HG02870 (cell line): ENCODE measurements around the gene MED22.
"Not testable (repeated sequence)": the region's sequence is repeated elsewhere in the genome, so short reads cannot be mapped to it uniquely, and the experiment has no call there.

Experiments
- ATAC-seq: cut with Tn5 transposase; IDR thresholded peaks from one replicate; pipeline ENCODE4 v1.9.1; 2021; ENCODE audit warnings: mild to moderate bottlenecking, moderate library complexity; ENCODE audit not compliant: unreplicated experiment

The MED22 gene

DNA sequence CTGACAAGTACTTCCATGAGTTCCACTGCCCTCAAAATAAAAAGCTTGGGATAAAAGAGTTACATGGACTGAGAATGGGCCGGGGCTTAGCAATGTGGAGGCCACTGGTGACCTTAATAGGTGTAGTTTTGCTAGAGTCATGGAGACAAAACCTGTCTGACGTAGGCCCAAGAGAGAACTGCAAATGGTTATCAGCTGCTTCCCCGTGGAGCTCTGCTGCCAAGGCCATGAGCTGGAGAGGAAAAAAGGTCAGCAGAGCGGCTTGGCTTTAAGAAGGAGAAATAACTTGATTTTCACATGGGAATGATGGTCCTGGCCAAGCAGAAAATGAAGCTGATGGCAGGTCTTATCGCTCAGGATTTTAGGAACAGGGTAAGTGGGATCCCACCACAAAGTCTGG is 8.3 kb downstream of the MED22 start:
- no peak for ATAC-seq

DNA sequence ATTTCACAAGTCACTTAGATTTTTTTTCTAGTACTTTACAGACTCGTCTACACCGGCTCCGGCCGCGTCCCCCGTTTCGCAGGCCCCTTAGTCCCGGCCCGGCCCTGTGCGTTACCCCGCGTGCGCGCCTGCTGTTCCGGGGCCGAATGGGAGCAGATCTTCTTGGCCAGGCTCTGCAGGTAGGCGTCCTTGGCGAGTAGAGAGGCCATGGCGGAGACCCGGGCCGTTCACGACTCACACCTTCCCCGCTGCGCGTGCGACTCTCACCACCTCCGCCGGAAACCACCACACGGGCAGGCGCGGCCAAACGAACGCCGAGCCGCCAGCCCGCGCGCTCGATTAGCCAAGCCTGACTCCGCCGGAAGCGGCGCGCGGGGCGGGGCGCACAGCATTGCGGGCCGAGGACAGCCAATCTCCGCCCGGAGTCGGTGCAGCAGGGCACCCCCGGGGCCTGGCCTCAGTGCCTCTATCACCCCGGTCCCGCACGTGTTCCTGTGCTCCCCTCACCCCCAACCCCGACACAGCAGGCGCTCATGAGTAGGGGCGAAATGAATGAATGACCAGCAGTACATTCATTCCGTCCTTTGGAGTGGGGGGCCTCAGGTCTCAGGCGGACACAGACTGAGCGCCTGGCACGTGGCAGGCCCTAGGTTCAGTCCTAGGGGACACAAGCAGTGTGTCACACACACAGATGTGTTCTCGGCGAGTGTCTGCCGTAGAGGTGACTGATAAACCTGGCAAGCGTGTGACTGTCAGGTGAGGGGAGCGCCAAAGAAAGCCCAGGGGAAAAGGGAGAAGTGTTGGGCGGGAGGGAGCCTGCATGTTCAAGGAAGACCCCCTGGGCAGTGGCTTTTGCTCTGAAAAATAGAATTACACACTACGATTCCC is 11.8 kb downstream of the MED22 start, which contains the start of gene SURF6:
Gene SURF6, minus strand, starts transcription at position 265 of the 888 bp plus-strand sequence. Its CDS starts 56 bp downstream, at position 209.
- peak; percentile 64 for ATAC-seq

GRCh38 chr9:133334888-133335287 is 13.0 kb downstream of the MED22 start:
- not testable (repeated sequence) for ATAC-seq

GRCh38 chr9:133334161-133334560 is 13.8 kb downstream of the MED22 start:
- ATAC-seq = no peak

GRCh38 chr9:133333566-133333965 is 14.4 kb downstream of the MED22 start:
- ATAC-seq = no peak

GRCh38 chr9:133333011-133333410 is 14.9 kb downstream of the MED22 start:
- ATAC-seq = no peak

DNA sequence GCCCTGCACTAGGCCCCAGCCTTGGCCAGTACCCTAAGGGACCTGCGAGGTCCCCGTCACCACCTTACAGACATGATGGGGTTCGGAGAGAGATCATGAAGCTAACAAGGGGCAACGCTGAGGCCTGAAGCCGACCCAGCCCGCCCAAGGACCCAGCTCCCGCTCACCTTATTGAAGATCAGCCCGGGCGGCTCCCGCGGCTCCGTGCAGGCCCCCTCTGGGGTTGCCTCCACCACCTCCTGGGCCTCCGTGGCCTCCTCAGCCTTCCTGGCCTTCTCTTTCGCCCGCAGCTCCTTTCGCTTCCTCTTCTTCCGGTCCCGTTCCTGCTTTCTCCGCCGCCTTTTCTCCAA is 15.6 kb downstream of the MED22 start:
- ATAC-seq = no peak

DNA sequence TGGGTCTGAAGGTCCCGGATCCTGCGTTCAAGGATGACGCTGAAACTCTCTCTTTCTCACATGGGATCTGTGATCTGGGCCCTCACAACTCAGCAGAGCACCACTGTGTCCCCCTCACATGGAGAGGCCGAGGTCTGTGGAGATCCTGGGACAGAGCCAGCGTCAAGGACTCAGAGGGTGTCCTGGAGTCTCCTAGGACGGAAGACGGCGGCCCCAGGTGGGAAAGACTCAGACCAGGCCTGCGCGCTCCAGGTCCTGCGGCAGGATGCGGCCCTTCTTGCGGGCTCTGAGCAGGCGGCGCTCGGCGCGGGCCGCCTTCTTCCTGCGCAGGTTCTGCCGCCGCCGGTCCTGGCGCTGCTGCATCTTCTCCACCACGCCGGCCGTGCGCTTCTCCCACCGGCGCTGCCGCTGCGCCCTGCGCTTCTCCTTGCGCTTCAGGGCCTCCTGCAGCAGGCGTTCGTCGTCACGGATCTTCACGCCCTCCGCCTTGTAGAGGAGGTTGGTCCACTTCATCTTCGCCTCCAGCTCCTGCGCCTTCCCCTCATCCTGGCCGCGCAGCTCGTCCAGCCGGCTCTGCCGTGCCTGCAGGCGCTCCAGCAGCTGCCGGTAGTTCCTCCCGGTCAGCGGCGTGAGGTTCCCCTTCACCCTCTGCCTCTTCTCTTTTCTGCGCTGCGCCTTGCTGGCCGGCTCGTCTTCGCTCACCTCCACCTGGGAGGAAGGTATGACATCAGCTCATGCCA is 16.1 kb downstream of the MED22 start:
- ATAC-seq = no peak

DNA sequence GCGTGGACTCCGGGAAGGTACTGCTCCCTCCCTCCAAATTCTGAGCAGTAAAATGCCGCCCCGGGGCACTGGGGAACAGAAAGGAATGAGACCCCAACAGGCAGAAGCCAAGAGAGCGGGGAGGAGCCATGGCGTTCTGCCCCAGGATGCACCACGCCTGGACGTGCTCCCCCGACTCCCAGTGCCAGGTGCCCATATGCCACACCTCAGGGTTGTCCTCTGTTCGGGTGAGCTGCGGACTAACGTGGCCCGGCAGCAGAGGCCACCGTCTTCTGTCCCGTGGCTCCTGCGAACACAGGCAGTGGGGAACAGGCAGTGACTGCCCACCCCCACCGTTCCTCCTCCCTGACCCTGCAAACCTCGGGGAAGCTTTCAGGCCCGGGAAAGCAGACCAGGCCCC is 16.7 kb downstream of the MED22 start:
- ATAC-seq = no peak

- ATAC-seq = not testable (repeated sequence)
These were observed 18.4 kb downstream of the MED22 start for GRCh38 chr9:133329306-133330156.

GRCh38 chr9:133327834-133328484 is 20.0 kb downstream of the MED22 start:
- no peak for ATAC-seq

GRCh38 chr9:133327021-133327420 is 20.9 kb downstream of the MED22 start:
- not testable (repeated sequence) for ATAC-seq

DNA sequence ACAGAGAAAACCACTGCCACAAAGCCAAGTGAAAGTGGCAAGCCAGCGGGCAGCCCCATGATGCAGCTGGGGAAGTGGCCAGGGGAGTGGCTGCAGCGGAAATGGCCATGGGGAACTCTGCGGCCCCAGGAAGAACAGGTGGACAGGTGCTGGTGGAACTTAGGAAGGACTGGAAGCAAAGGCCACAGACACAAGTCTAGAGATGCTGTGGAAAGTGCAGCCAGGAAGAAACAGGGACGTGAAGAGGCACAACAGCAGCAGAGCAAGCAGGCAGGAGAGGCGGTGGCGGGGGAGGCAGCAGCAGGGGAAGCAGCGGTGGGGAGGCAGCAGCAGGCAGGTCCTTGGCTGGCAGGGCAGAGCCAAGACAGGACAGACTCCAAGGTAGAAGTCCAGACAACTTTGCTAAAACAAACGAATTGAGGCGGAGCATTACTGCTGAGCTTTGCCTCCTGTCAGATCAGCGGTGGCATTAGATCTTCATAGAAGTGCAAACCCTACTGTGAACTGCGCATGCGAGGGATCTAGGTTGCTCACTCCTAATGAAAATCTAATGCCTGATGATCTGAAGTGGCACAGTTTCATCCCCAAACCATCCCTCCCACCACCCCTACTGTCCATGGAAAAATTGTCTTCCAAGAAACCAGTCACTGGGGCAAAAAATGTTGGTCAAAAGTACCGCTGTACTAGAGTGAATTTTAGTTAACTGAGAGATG is 23.8 kb downstream of the MED22 start:
- ATAC-seq = no peak

DNA sequence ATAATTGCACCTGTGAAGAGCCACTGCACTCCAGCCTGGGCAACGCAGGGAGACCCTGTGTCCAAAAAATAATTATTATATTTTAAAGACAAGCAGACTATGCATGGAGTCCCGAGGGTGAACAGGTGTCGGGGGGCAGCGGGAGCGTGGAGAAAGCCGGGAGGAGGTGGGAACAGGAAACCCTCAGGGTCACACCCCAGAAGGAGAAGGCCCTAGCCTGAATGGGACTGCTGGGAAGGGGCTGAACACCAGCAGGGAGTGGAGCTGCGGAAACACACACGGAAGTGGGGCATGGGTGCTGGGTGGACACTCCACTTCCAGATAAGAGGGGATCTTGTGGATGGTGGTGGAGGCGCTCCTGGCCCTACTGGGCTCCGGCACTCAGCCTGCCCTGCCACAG is 24.7 kb downstream of the MED22 start:
- no peak for ATAC-seq

- ATAC-seq = no peak
These were observed 25.2 kb downstream of the MED22 start for GRCh38 chr9:133322701-133323100.

GRCh38 chr9:133321411-133321935 is 26.5 kb downstream of the MED22 start:
- no peak for ATAC-seq

DNA sequence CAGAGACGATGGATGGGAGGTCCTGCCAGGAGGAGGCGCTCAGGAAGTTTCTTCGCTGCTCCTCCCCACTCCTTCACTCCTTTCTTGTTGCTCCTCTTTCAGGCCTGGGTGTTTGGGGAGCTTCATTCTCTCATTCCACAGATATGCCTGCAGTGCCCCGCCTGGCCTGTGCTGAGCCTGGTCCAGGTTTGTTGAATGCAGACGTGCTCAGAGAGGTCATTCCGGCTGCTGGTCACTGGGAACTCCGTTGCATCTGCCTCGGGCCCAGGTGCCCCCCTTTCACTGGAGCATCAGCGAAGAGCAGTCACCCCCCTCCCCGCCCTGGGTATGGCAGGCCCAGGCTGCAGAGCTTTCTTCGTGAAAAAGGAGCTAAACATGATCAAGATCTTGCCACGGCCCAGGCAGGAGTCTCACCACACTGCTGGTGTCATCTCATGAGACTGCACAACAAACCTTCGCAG is 27.5 kb downstream of the MED22 start:
- ATAC-seq = no peak

DNA sequence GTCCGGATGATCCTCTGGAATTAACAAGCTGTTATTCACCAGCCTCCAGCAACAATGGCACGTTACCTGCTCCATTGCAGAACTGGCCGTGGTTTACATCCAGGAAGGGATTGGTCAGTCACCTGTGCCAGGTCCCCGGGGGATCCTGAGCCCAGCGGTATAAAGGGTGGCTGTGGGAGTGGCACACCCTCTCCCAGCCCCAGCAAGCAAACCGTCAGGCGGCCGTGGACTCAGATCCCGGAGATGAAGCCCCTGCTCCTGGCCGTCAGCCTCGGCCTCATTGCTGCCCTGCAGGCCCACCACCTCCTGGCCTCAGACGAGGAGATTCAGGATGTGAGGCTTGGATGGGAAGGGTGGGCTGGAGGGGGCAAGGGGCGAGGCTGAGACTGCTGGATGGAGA is 30.4 kb downstream of the MED22 start:
- not testable (repeated sequence) for ATAC-seq

DNA sequence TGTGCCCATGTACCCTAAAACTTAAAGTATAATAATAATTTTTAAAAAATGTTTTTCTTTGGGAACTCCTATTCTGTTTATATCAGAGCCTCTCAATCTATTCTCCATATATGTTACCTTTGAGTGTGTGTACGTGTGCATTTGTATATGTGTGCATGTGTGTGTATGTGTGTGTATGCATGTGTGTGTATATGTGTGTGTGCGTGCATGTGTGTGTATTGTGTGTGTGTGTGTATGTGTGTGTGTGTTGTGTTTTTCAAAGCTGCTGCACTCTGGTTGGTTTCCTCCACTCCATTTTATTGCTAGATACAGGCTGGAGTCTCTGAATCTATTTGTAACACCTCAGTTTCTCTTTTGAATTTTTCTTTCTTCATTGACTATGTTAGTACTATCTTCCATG is 31.9 kb downstream of the MED22 start:
- ATAC-seq = no peak

- ATAC-seq = no peak
These were observed 38.3 kb downstream of the MED22 start for GRCh38 chr9:133309608-133310007.
